ENCODE measurements around the gene JARID2.

The JARID2 gene

GRCh38 chr6:15427331-15428070, 181.6 kb downstream of the JARID2 start:
- DNase-seq = peak; percentile 36

- peak; percentile 83 for DNase-seq
Measured at GRCh38 chr6:15429141-15430110, 183.6 kb downstream of the JARID2 start.

- no peak for DNase-seq
Measured at GRCh38 chr6:15430186-15430585, 184.3 kb downstream of the JARID2 start.

- DNase-seq = peak; percentile 23
Measured at GRCh38 chr6:15430931-15431405, 185.1 kb downstream of the JARID2 start.

GRCh38 chr6:15431762-15432483, 186.1 kb downstream of the JARID2 start:
- peak; percentile 59 for DNase-seq

- no peak for DNase-seq
Measured at GRCh38 chr6:15433511-15433861, 187.6 kb downstream of the JARID2 start.

- no peak for DNase-seq
Measured at GRCh38 chr6:15434263-15434662, 188.4 kb downstream of the JARID2 start.

GRCh38 chr6:15434823-15435380, 189.0 kb downstream of the JARID2 start:
- no peak for DNase-seq

- no peak for DNase-seq
Measured at GRCh38 chr6:15435468-15435867, 189.6 kb downstream of the JARID2 start.

- DNase-seq = no peak
Measured at GRCh38 chr6:15436451-15436850, 190.6 kb downstream of the JARID2 start.

GRCh38 chr6:15437090-15437635, 191.3 kb downstream of the JARID2 start:
- no peak for DNase-seq

GRCh38 chr6:15439410-15440025, 193.6 kb downstream of the JARID2 start:
- DNase-seq = peak; percentile 41

GRCh38 chr6:15440040-15440439, 194.2 kb downstream of the JARID2 start:
- no peak for DNase-seq

- peak; percentile 71 for DNase-seq
Measured at GRCh38 chr6:15441215-15441868, 195.5 kb downstream of the JARID2 start.

GRCh38 chr6:15441981-15442380, 196.1 kb downstream of the JARID2 start:
- DNase-seq = no peak

- no peak for DNase-seq
Measured at GRCh38 chr6:15442467-15442866, 196.6 kb downstream of the JARID2 start.

GRCh38 chr6:15443119-15443830, 197.4 kb downstream of the JARID2 start:
- peak; percentile 88 for DNase-seq

GRCh38 chr6:15444081-15444731, 198.3 kb downstream of the JARID2 start:
- DNase-seq = no peak

- DNase-seq = no peak
Measured at GRCh38 chr6:15444881-15445280, 199.0 kb downstream of the JARID2 start.

Data from fibroblast of skin of right biceps (primary cell).